Activated CD8-positive, alpha-beta memory T cell treated with anti-CD3 and anti-CD28 coated beads for 1 hour (primary cell): ENCODE measurements around the gene LIMS4.
"Not testable (repeated sequence)": the region's sequence is repeated elsewhere in the genome, so short reads cannot be mapped to it uniquely, and the experiment has no call there.

Experiments used
- DNase-seq, 2 donors: peaks; one replicate each; pipeline ENCODE4 v3.0.0-alpha.2; 2020; ENCODE audit warnings: low read depth in 1 of 2; ENCODE audit errors: extremely low read depth in 1 of 2

Gene LIMS4

GRCh38 chr2:110472171-110473058 is at the start of gene LIMS4:
LIMS4 (minus strand) TSS chr2:110472816; CDS start chr2:110472778, 38 bp downstream.
- not testable (repeated sequence) for DNase-seq

- DNase-seq = not testable (repeated sequence)
Measured at GRCh38 chr2:110499755-110500377, 27.2 kb upstream of the LIMS4 start.

DNA sequence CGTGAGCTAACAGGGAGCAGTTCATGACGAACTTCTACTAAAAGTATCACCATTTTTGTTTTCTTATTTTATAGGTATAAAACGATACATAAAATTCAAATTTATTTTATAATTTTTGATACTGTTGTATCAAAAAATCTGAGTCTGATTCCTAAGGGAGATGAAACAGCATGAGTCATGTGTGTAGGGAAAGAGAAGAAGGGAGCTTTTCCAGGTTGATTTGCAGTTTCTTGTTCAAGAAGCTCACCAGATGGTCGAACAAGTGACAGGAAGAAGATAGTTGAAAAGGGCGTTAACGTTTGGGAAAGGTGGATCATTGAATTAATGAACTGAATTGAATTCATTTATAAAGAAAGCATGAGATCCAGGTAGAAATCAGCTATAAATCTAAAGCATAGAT is 23.4 kb upstream of the LIMS4 start:
- DNase-seq = not testable (repeated sequence)

GRCh38 chr2:110494488-110494887 is 21.9 kb upstream of the LIMS4 start:
- not testable (repeated sequence) for DNase-seq

- not testable (repeated sequence) for DNase-seq
Measured at GRCh38 chr2:110488991-110489390, 16.4 kb upstream of the LIMS4 start.

- DNase-seq = not testable (repeated sequence)
Measured at GRCh38 chr2:110482697-110483096, 10.1 kb upstream of the LIMS4 start.

DNA sequence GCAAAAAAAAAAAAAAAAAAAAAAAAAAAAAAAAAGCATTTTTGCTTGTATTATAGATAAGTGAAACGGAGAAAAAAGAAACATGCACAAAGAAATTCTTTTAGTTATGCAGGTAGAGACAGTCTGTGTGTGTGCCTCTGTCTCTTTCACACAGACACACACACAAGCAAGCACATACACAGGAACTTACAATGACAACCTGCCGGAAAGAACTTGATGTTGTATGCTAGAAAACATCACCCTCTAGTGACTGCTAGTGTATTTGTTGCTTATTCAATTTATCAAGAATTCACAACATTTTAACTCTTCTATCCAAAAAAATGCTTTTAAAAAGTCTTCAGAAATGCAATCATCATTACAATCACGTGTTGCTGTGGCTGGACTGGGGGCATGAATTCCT is 8.6 kb upstream of the LIMS4 start:
- not testable (repeated sequence) for DNase-seq

- not testable (repeated sequence) for DNase-seq
Measured at GRCh38 chr2:110480084-110480483, 7.5 kb upstream of the LIMS4 start.

DNA sequence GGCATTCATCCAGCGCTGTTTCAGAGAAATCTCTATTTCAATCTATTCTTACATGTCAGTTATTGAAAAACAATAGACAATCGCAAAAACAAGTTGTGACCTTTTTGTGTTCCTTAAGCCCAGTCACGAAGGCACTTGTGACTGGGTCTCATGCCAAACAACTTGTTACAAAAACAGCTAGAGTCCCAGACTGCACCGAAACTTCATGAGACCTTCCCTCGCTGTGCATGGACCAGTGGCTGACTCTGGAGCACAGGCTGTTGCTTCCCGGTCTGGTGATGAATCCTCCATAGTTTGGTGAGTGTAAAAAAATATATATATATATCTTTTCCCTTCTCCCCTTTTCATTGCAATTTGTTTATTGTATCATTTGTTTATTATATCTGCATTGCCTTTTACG is 4.8 kb upstream of the LIMS4 start:
- DNase-seq = not testable (repeated sequence)

- DNase-seq = not testable (repeated sequence)
Measured at GRCh38 chr2:110476952-110477351, 4.3 kb upstream of the LIMS4 start.

GRCh38 chr2:110475627-110476359 is 3.2 kb upstream of the LIMS4 start:
- DNase-seq = not testable (repeated sequence)

GRCh38 chr2:110474898-110475297 is 2.3 kb upstream of the LIMS4 start:
- DNase-seq = not testable (repeated sequence)

- not testable (repeated sequence) for DNase-seq
Measured at GRCh38 chr2:110473059-110473358, 393 bp upstream of the LIMS4 start.

- DNase-seq = not testable (repeated sequence)
Measured at GRCh38 chr2:110468921-110469320, 3.7 kb downstream of the LIMS4 start.

GRCh38 chr2:110465312-110465711 is 7.3 kb downstream of the LIMS4 start:
- DNase-seq = not testable (repeated sequence)

- not testable (repeated sequence) for DNase-seq
Measured at GRCh38 chr2:110462458-110462857, 10.2 kb downstream of the LIMS4 start.

- DNase-seq = not testable (repeated sequence)
Measured at GRCh38 chr2:110460318-110460717, 12.3 kb downstream of the LIMS4 start.

GRCh38 chr2:110457214-110457590 is 15.4 kb downstream of the LIMS4 start:
- DNase-seq = not testable (repeated sequence)

- DNase-seq = not testable (repeated sequence)
Measured at GRCh38 chr2:110456291-110457213, 16.1 kb downstream of the LIMS4 start.

GRCh38 chr2:110455080-110455670 is 17.4 kb downstream of the LIMS4 start:
- DNase-seq = not testable (repeated sequence)
